ENCODE measurements around the gene FAF2. TPM values are rescaled to one million over a fixed set of nuclear protein-coding genes. Genes with fewer than 3 reads are reported as not detected.

The FAF2 gene
- total and polyA plus RNA-seq, 10 donors = 7.6 to 41.3 (median 31.8) TPM

- H3K4me1 ChIP-seq = peaks cover 55 to 86% (median 82%) of the 10 kb centered on the region in 6 donors
- no peaks in the 10 kb centered on the region for H3K27me3 ChIP-seq (replicated peaks in 1 of 7)
- TF ChIP-seq POLR2AphosphoS5 (IDR thresholded peaks at IDR 0.05) (peak in 2 of 3 donors; percentile 47 to 91), CTCF (IDR thresholded peaks at IDR 0.05 in 8 of 11, conservative IDR thresholded peaks at IDR 0.05 in 3 of 11) (no peak), POLR2A (IDR thresholded peaks at IDR 0.05) (peak in 2 of 3 donors; percentile 69 to 72)
- H3K36me3 ChIP-seq = peaks cover 0 to 43% (median 20%) of the 10 kb centered on the region in 6 donors
- WGBS, 5 donors = 3 to 19% (median 17%) methylated on average over 7 to 11 of the region's 11 CpGs
- H3K4me3 ChIP-seq = peak overlapping the region; percentile 90 to 99 (median 98)
- DNase-seq = peak; percentile 82
- intact Hi-C loops (cut with DNase I; ENCODE audit: low total_unique reads) = loop anchor here (10.0 kb wide), 1 partner anchor 90 kb away; the partner anchor contains the start of gene FAF2
- H3K9me3 ChIP-seq = no peaks in the 10 kb centered on the region
- H3K27ac ChIP-seq = peak overlapping the region; percentile 94 to 100 (median 99)
Measured at GRCh38 chr5:176535101-176535663, 87.0 kb downstream of the FAF2 start.

DNA sequence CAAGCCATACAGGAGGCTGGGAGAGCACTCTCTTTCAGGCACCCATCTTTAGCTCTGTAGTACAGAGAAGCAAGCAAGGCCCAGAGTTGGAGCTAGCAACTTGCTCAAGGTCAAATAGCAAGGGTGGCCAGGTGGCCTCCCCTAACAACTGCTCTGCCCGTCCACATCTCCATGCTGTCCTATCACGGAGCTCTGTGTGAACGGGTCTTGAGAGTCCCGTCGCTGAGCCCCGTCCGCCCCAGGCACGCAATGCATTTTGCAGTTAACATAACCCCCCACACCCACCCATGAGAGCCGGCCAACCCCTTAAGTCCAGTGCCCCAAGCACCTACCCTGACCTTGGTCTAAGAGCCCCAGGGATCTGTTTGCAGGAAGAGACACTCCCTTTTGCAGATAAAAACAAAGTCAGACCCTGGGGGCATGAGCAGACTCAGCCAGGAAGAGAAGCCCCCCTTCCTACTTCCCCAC, 87.5 kb downstream of the FAF2 start:
- 0 to 3% (median 1%) methylated on average over 9 of the region's 9 CpGs for WGBS, 5 donors
- Histone ChIP-seq H3K4me1 (peaks cover 53 to 86% (median 81%) of the 10 kb centered on the region in 6 donors), H3K27me3 (replicated peaks in 1 of 7) (no peaks in the 10 kb centered on the region), H3K4me3 (peak overlapping the region; percentile 90 to 99 (median 98)), H3K9me3 (no peaks in the 10 kb centered on the region), H3K27ac (peak overlapping the region; percentile 94 to 100 (median 99)), H3K36me3 (peaks cover 0 to 37% (median 16%) of the 10 kb centered on the region in 6 donors)
- intact Hi-C loops (cut with DNase I; ENCODE audit: low total_unique reads) = loop anchor here (10.0 kb wide), 1 partner anchor 91 kb away; the partner anchor contains the start of gene FAF2
- TF ChIP-seq POLR2AphosphoS5 (IDR thresholded peaks at IDR 0.05) = no peak
- no peak for TF ChIP-seq POLR2A (IDR thresholded peaks at IDR 0.05)
- TF ChIP-seq CTCF (IDR thresholded peaks at IDR 0.05 in 8 of 11, conservative IDR thresholded peaks at IDR 0.05 in 3 of 11) = no peak
- DNase-seq = peak; percentile 87

GRCh38 chr5:176536132-176536901, 88.1 kb downstream of the FAF2 start:
- Histone ChIP-seq H3K4me3 (peak overlapping the region; percentile 90 to 99 (median 98)), H3K9me3 (no peaks in the 10 kb centered on the region), H3K27ac (peak overlapping the region; percentile 94 to 100 (median 99)), H3K4me1 (peaks cover 53 to 86% (median 81%) of the 10 kb centered on the region in 6 donors), H3K27me3 (replicated peaks in 1 of 7) (no peaks in the 10 kb centered on the region), H3K36me3 (peaks cover 0 to 31% (median 10%) of the 10 kb centered on the region in 6 donors)
- intact Hi-C loops (cut with DNase I; ENCODE audit: low total_unique reads) = loop anchor here (10.0 kb wide), 1 partner anchor 92 kb away; the partner anchor contains the start of gene FAF2
- peak; percentile 98 for DNase-seq
- TF ChIP-seq POLR2AphosphoS5 (IDR thresholded peaks at IDR 0.05) = peak; percentile 81 to 85 (median 84)
- TF ChIP-seq CTCF (IDR thresholded peaks at IDR 0.05 in 8 of 11, conservative IDR thresholded peaks at IDR 0.05 in 3 of 11) = no peak
- TF ChIP-seq POLR2A (IDR thresholded peaks at IDR 0.05) = peak in 1 of 3 donors; percentile 19
- 0 to 1% (median 1%) methylated on average over 28 to 43 of the region's 43 CpGs for WGBS, 5 donors
